Prostate gland (tissue), 2 donors: Measurements from ENCODE around the gene ORC5. TPM values are rescaled to one million over a fixed set of nuclear protein-coding genes. Genes with fewer than 3 reads are reported as not detected.
A peak's percentile ranks its signal among the peaks of the same experiment; 100 is the strongest.

Source experiments
- DNase-seq: peaks from one replicate; pipeline ENCODE4 v3.0.0-alpha.2; 2019; ENCODE audit warnings: low spot score
- H3K27ac ChIP-seq, 2 donors: fragments of 200-600 bp; sonication (generic); 2 replicates each; pipeline ENCODE4 v1.5.1; 2017 to 2019
- H3K27me3 ChIP-seq: fragments of 200-600 bp; sonication (generic); replicated peaks from 2 replicates; pipeline ENCODE4 v1.5.1; 2019; ENCODE audit not compliant: insufficient read depth
- H3K36me3 ChIP-seq, 2 donors: fragments of 200-600 bp; sonication (generic); 1 replicate in 1 of 2; 2 replicates in 1 of 2; pipeline versions ENCODE4 v1.5.1 to v1.8.1; 2017 to 2019
- H3K4me1 ChIP-seq: fragments of 200-600 bp; sonication (generic); replicated peaks from 2 replicates; pipeline ENCODE4 v1.5.1; 2019
- H3K4me3 ChIP-seq, 2 donors: fragments of 200-600 bp; sonication (generic); 2 replicates each; pipeline ENCODE4 v1.5.1; 2017 to 2019
- H3K9me3 ChIP-seq: fragments of 200-600 bp; sonication (generic); 2 replicates; pipeline ENCODE4 v1.5.1; 2017
- POLR2A ChIP-seq: fragments of 450-650 bp; IDR thresholded peaks from one replicate; pipeline ENCODE4 v1.6.1; 2016; ENCODE audit warnings: antibody characterized with exemption, mild to moderate bottlenecking
- POLR2AphosphoS5 ChIP-seq: sonication (generic); formaldehyde crosslinking; IDR thresholded peaks from one replicate; pipeline ENCODE4 v1.6.1; 2017; ENCODE audit warnings: antibody characterized with exemption
- WGBS: methylation state at CpG from one replicate; pipeline ENCODE4 v1.1.5; 2018; 5-methylcytosine and 5-hydroxymethylcytosine counted together
- intact Hi-C: fragments of 100-400 bp; cut with DNase I; formaldehyde crosslinking; loops from one replicate; pipeline ENCODE4 v1.14.2; 2022
- total RNA-seq, 2 donors: library from RNA; depleted of rRNA; stranded (reverse); fragments of >200 nt; gene quantifications; one replicate each; pipeline ENCODE4 v1.1.0, GENCODE V29; 2016
- TF ChIP-seq, protein P1 (sequence below), 4 experiments: fragments of 200-600 bp in 2 of 4; fragments of 450-650 bp in 2 of 4; sonication (generic) in 2 of 4; IDR thresholded peaks; 1 replicate in 3 of 4; 2 replicates in 1 of 4; pipeline ENCODE4 v1.5.1; 2016 to 2019; ENCODE audit warnings: antibody characterized with exemption in 4 of 4, mild to moderate bottlenecking in 2 of 4, moderate library complexity in 2 of 4

Gene ORC5
- total RNA-seq, 2 donors from 2014 or later: 31.6 to 50.5 TPM

DNA sequence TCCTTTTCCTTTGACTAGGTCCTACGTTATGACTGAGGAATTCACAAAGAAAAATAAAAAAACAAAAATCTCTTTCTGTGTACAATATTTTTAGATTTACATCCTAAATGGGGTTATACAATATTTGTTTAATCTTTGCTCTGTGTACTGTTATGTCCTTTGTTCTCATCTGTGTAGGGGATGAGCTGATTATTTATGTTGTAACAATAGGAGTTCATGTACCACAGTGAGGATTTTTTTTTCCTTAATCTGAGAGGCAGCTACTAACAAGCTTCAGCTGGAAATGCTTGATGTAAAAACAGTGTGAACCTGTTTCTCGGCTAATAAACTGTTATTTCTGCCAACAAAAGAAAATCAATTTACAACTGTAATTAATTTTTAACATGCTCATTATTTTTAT lies 58.0 kb downstream of the ORC5 start:
- no peaks in the 10 kb centered on the region for H3K27me3 ChIP-seq
- no peak overlapping the region for H3K4me3 ChIP-seq
- H3K4me1 ChIP-seq: no peaks in the 10 kb centered on the region
- no peak for DNase-seq
- H3K9me3 ChIP-seq: no peaks in the 10 kb centered on the region
- WGBS: 51% methylated on average over 2 of the region's 2 CpGs
- TF ChIP-seq, protein P1, sequence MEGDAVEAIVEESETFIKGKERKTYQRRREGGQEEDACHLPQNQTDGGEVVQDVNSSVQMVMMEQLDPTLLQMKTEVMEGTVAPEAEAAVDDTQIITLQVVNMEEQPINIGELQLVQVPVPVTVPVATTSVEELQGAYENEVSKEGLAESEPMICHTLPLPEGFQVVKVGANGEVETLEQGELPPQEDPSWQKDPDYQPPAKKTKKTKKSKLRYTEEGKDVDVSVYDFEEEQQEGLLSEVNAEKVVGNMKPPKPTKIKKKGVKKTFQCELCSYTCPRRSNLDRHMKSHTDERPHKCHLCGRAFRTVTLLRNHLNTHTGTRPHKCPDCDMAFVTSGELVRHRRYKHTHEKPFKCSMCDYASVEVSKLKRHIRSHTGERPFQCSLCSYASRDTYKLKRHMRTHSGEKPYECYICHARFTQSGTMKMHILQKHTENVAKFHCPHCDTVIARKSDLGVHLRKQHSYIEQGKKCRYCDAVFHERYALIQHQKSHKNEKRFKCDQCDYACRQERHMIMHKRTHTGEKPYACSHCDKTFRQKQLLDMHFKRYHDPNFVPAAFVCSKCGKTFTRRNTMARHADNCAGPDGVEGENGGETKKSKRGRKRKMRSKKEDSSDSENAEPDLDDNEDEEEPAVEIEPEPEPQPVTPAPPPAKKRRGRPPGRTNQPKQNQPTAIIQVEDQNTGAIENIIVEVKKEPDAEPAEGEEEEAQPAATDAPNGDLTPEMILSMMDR (IDR thresholded peaks at IDR 0.05): no peak
- intact Hi-C loops: loop anchor here (5.0 to 10.0 kb wide), 2 partner anchors 578 to 625 kb away; no protein-coding TSS in a partner anchor
- H3K27ac ChIP-seq: no peak overlapping the region
- H3K36me3 ChIP-seq: no peaks in the 10 kb centered on the region

DNA sequence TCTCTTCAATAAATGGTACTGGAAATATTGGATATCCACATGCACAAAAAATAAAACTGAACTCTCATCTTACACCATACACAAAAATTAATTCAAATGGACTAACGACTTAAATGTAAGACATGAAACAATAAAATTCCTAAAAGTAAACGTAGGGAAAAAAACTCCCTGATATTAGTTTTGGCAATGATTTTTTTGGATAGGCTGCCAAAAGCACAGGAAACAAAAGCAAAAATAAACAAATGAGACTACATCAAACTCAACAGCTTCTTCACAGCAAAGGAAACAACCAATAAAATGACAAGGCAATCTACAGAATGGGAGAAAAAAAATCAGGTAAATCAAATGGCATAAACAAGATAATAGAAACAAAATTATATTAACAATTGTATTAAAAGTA lies 65.7 kb downstream of the ORC5 start:
- Histone ChIP-seq H3K4me1 (no peaks in the 10 kb centered on the region), H3K4me3 (no peak overlapping the region), H3K27ac (no peak overlapping the region), H3K9me3 (no peaks in the 10 kb centered on the region), H3K36me3 (no peaks in the 10 kb centered on the region), H3K27me3 (no peaks in the 10 kb centered on the region)
- TF ChIP-seq POLR2AphosphoS5 (peak; percentile 60), POLR2A (no peak)
- intact Hi-C loops: no loop called here
- WGBS: 24% methylated on average over 2 of the region's 2 CpGs
- no peak for DNase-seq

DNA sequence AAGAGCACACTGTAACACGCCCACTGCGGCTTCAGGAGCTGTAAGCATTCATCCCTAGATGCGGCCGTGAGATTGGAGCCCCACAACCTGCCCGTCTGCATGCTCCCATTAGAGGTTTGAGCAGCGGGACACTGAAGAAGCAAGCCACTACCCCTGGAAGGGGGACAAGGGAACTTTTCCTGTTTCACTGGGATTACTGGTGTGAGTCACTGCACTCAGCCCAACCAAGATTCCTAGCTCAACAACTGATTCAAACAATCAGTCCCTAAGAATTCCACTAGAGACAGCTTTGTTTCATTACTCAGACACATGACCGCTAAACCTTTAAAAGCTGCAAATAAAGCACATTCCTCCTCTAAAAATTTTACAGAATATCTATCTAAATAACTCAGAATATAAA lies 69.8 kb downstream of the ORC5 start:
- no peaks in the 10 kb centered on the region for H3K4me1 ChIP-seq
- H3K27me3 ChIP-seq: no peaks in the 10 kb centered on the region
- H3K9me3 ChIP-seq: no peaks in the 10 kb centered on the region
- H3K27ac ChIP-seq: no peak overlapping the region
- H3K4me3 ChIP-seq: no peak overlapping the region
- 92% methylated on average over 7 of the region's 7 CpGs for WGBS
- TF ChIP-seq POLR2AphosphoS5: no peak
- H3K36me3 ChIP-seq: no peaks in the 10 kb centered on the region
- intact Hi-C loops: no loop called here
- DNase-seq: no peak

DNA sequence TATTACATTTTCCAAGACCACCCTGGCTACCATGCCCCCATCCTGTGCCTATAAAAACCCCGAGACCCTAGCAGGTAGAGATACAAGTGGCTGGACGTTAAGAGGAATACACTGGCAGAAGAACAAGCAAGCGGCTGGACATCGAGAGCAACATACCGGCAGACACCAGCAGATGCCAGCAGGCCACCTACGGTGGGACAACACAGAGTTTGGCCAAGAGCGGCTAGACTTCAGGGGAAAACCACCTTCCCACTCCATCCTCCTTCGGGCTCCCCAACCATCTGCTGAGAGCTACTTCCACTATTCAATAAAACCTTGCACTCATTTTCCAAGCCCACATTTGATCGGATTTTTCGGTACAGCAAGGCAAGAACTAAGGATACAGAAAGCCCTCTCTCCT lies 70.3 kb downstream of the ORC5 start:
- Histone ChIP-seq H3K27me3 (no peaks in the 10 kb centered on the region), H3K4me3 (no peak overlapping the region), H3K36me3 (no peaks in the 10 kb centered on the region), H3K27ac (no peak overlapping the region), H3K4me1 (no peaks in the 10 kb centered on the region), H3K9me3 (no peaks in the 10 kb centered on the region)
- intact Hi-C loops: no loop called here
- DNase-seq: no peak
- TF ChIP-seq POLR2AphosphoS5 (no peak), POLR2A (no peak)
- TF ChIP-seq, protein P1 (IDR thresholded peaks at IDR 0.05): no peak
- WGBS: 97% methylated on average over 10 of the region's 10 CpGs

DNA sequence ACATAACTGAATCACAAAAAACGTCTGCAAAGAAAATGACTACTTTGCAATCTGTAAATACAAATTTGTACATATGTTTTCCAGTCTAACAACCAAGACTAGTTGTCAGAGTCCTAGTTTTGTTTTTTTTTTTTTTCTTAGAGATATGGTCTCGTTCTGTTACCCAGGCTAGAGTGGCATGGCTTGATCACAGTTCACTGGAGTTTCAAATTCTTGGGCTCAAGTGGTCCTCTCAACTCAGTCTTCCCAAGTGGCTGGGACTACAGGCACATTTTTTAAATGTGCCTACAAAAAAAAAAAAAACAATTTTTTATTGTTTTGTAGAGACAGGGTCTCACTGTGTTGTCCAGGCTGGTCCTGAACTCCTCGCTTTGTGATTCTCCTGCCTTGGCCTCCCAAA lies 70.8 kb downstream of the ORC5 start:
- no peak for DNase-seq
- Histone ChIP-seq H3K27me3 (no peaks in the 10 kb centered on the region), H3K27ac (no peak overlapping the region), H3K4me1 (no peaks in the 10 kb centered on the region), H3K4me3 (no peak overlapping the region), H3K36me3 (no peaks in the 10 kb centered on the region), H3K9me3 (no peaks in the 10 kb centered on the region)
- TF ChIP-seq POLR2A: no peak
- no peak for TF ChIP-seq POLR2AphosphoS5
- TF ChIP-seq, protein P1 (IDR thresholded peaks at IDR 0.05): no peak
- WGBS: 88% methylated on average over 3 of the region's 3 CpGs
- intact Hi-C loops: no loop called here

DNA sequence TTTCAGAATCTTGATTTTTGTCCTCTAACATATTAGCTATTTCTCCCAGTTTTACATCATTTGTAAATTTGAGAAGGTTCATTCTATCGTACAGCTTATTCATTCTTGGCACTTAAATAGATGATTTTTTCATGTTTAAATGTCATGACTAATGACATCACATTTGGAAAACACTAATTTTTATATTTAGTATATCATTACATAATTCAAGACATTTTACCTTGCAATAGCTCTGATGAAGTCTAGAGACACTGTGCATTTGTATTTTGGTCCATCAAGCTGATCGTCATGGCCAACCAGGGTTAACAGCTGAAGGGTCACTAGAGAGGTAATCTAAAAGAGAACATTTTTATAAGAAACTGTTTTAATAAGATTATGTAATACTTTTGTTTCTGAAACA lies 71.3 kb downstream of the ORC5 start:
- WGBS: 87% methylated on average over 2 of the region's 2 CpGs
- TF ChIP-seq, protein P1 (IDR thresholded peaks at IDR 0.05): no peak
- no peak for TF ChIP-seq POLR2AphosphoS5
- no peak for TF ChIP-seq POLR2A
- intact Hi-C loops: no loop called here
- no peaks in the 10 kb centered on the region for H3K27me3 ChIP-seq
- no peaks in the 10 kb centered on the region for H3K4me1 ChIP-seq
- no peak overlapping the region for H3K27ac ChIP-seq
- no peak for DNase-seq
- no peak overlapping the region for H3K4me3 ChIP-seq
- H3K36me3 ChIP-seq: no peaks in the 10 kb centered on the region
- no peaks in the 10 kb centered on the region for H3K9me3 ChIP-seq
